ENCODE results near the gene VPS8.

DNA sequence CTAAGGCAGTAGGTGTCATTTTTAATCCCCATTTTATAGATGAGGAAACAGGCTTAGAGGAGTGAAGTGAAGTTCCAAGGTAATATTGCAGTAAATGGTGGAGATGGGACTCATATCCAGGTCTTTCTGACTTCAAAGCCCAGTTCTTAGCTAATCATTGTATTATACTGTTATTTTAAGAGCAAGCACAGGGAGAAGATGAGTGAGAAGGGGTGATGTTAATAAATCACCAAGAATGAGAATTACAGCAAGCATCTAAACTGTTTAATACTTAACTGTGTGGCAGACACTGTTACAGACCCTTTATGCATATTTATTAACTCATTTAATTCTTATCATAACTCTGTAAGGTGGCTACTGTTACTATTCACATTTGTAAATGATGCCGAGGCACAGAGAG, 61.2 kb downstream of the VPS8 start:
- TF ChIP-seq ESRRG (CRISPR knock-in tag; IDR thresholded peaks at IDR 0.05) (no peak), ARNTL (CRISPR knock-in tag; IDR thresholded peaks at IDR 0.05; ENCODE audit: borderline replicate concordance, low read depth) (no peak), TOX (CRISPR knock-in tag; IDR thresholded peaks at IDR 0.05; ENCODE audit: borderline replicate concordance) (no peak), SNAI2 (CRISPR knock-in tag; IDR thresholded peaks at IDR 0.05) (no peak), ZC3H10 (CRISPR knock-in tag; IDR thresholded peaks at IDR 0.05) (no peak), BACH2 (CRISPR knock-in tag; IDR thresholded peaks at IDR 0.05; ENCODE audit: borderline replicate concordance) (no peak), TCF4 (CRISPR knock-in tag; IDR thresholded peaks at IDR 0.05; ENCODE audit: borderline replicate concordance) (no peak), GLIS3 (CRISPR knock-in tag; IDR thresholded peaks at IDR 0.05) (no peak), ZFP3 (CRISPR knock-in tag; IDR thresholded peaks at IDR 0.05) (no peak)
- TF ChIP-seq, protein P1, sequence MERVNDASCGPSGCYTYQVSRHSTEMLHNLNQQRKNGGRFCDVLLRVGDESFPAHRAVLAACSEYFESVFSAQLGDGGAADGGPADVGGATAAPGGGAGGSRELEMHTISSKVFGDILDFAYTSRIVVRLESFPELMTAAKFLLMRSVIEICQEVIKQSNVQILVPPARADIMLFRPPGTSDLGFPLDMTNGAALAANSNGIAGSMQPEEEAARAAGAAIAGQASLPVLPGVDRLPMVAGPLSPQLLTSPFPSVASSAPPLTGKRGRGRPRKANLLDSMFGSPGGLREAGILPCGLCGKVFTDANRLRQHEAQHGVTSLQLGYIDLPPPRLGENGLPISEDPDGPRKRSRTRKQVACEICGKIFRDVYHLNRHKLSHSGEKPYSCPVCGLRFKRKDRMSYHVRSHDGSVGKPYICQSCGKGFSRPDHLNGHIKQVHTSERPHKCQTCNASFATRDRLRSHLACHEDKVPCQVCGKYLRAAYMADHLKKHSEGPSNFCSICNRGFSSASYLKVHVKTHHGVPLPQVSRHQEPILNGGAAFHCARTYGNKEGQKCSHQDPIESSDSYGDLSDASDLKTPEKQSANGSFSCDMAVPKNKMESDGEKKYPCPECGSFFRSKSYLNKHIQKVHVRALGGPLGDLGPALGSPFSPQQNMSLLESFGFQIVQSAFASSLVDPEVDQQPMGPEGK (CRISPR knock-in tag; IDR thresholded peaks at IDR 0.05; ENCODE audit: borderline replicate concordance): no peak
- TF ChIP-seq, protein P2, sequence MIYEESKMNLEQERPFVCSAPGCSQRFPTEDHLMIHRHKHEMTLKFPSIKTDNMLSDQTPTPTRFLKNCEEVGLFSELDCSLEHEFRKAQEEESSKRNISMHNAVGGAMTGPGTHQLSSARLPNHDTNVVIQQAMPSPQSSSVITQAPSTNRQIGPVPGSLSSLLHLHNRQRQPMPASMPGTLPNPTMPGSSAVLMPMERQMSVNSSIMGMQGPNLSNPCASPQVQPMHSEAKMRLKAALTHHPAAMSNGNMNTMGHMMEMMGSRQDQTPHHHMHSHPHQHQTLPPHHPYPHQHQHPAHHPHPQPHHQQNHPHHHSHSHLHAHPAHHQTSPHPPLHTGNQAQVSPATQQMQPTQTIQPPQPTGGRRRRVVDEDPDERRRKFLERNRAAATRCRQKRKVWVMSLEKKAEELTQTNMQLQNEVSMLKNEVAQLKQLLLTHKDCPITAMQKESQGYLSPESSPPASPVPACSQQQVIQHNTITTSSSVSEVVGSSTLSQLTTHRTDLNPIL (CRISPR knock-in tag; IDR thresholded peaks at IDR 0.05; ENCODE audit: low read depth): no peak
